GM12874 (cell line): ENCODE data around the gene PRKCD.

ENCODE experiments used
- CTCF ChIP-seq: IDR thresholded peaks from 2 replicates; pipeline ENCODE4 v1.5.1; 2011; ENCODE audit warnings: low read depth, mild to moderate bottlenecking, control low read depth, low read length, moderate library complexity; ENCODE audit not compliant: insufficient read depth

Gene PRKCD

GRCh38 chr3:53122255-53122932 is 38.6 kb upstream of the PRKCD start:
- no peak for TF ChIP-seq CTCF

GRCh38 chr3:53122933-53123305 is 38.1 kb upstream of the PRKCD start:
- no peak for TF ChIP-seq CTCF

- TF ChIP-seq CTCF: no peak
Observed at GRCh38 chr3:53123510-53123909, 37.5 kb upstream of the PRKCD start.

GRCh38 chr3:53123953-53124352 is 37.1 kb upstream of the PRKCD start:
- TF ChIP-seq CTCF: no peak

GRCh38 chr3:53126601-53127000 is 34.4 kb upstream of the PRKCD start:
- TF ChIP-seq CTCF: no peak

- no peak for TF ChIP-seq CTCF
Observed at GRCh38 chr3:53129344-53129743, 31.7 kb upstream of the PRKCD start.

GRCh38 chr3:53130179-53131061 is 30.6 kb upstream of the PRKCD start, which contains the start of gene RFT1:
TSS of gene RFT1 (minus strand) at chr3:53130435. CDS start at chr3:53130400, 35 bp downstream.
- no peak for TF ChIP-seq CTCF
